IPS-20b (cell line): ENCODE results near the gene PDE6B.

Source experiments
- H3K27ac ChIP-seq: one replicate; pipeline ENCODE4 v1.5.1; 2013; ENCODE audit warnings: low read length
- H3K27me3 ChIP-seq: 2 replicates; pipeline ENCODE4 v1.6.1; 2013; ENCODE audit warnings: mild to moderate bottlenecking, low read length, inconsistent platforms; ENCODE audit not compliant: insufficient read depth
- H3K36me3 ChIP-seq: 2 replicates; pipeline ENCODE4 v1.6.1; 2013; ENCODE audit warnings: low read depth, mild to moderate bottlenecking, inconsistent platforms, low read length, moderate library complexity; ENCODE audit not compliant: insufficient read depth
- H3K4me1 ChIP-seq: 2 replicates; pipeline ENCODE4 v1.6.1; 2013; ENCODE audit warnings: mild to moderate bottlenecking, control low read depth, inconsistent platforms, low read length, moderate library complexity; ENCODE audit not compliant: insufficient read depth
- H3K4me3 ChIP-seq: 2 replicates; pipeline ENCODE4 v1.5.1; 2013; ENCODE audit warnings: mild to moderate bottlenecking, low read length, inconsistent platforms
- H3K9ac ChIP-seq: 2 replicates; pipeline ENCODE4 v1.6.1; 2013; ENCODE audit warnings: low read depth, mild to moderate bottlenecking, inconsistent platforms, low read length, moderate library complexity
- H3K9me3 ChIP-seq: 2 replicates; pipeline ENCODE4 v1.6.1; 2013; ENCODE audit warnings: mild to moderate bottlenecking, low read depth, low read length, inconsistent platforms; ENCODE audit not compliant: insufficient read depth

PDE6B gene

DNA sequence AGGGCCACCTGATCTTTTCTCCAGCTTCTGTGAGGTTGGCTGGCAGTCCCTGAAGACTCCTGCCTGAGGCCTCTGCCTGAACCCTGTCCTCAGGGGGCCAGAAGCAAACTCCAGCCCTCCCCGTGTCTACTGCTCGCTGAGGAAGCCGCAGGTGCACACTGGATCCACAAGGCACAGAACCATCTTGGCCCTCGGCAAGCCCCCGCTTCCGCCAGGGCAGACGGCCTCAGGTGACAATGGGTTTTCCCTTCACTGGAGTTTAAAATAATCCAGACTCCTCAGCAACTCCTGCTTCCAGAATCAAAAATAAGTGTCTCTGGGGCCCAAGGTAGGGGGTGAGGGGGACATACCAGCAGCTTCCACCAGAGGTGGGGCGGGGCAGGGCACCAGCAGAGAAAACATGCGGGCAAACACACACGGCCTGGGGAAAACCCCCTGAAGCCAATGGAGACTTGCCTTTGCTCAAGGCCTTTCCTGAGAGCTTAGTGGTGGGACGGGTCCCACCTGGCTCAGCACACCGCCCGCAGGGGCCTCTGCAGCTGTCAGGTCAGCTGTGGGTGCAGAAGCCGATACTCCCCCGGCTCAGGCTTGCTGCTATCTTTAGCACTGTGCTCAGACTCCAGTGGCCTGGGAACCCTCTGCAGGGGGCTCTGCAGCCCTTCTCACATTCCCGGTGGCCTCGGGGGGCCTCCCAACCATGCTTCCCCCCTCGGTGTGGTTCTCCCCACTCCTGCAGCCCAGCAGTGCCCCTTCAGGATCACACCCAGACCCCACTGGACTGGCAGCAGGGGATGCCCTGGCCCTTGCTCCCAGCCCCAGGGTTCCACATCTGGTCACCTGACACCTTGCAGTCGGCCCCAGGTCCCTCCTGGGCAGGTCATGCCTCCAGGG is 50.9 kb downstream of the PDE6B start:
- H3K4me1 ChIP-seq = peaks cover 5% of the 10 kb centered on the region
- peaks cover 6% of the 10 kb centered on the region; the same call in 1 of the 2 replicates for H3K27me3 ChIP-seq
- H3K4me3 ChIP-seq = no peak overlapping the region
- no peak overlapping the region for H3K9ac ChIP-seq
- peaks cover 20% of the 10 kb centered on the region for H3K36me3 ChIP-seq
- no peak overlapping the region for H3K27ac ChIP-seq
- no peaks in the 10 kb centered on the region for H3K9me3 ChIP-seq

DNA sequence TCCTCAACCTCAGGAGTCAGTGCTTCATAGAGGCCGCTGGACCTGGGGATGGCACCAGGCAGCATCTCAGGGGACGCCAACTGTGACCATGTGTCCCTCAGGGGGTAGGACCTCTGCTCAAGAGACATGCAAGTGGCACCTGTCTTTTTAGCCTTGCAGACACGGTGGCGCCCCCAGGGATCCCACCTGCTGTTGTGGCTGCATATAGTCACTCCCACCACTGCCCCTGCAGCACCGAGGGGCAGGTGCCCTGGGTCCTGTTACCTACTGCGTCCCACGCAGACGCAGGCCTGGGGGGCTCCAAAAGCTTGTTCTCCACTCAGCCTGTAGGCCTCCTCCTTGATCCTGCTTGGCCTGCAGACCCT is 51.5 kb downstream of the PDE6B start:
- Histone ChIP-seq H3K9me3 (no peaks in the 10 kb centered on the region), H3K36me3 (peaks cover 14% of the 10 kb centered on the region), H3K4me3 (no peak overlapping the region), H3K27me3 (peaks cover 6% of the 10 kb centered on the region; the same call in 1 of the 2 replicates), H3K27ac (no peak overlapping the region), H3K4me1 (peaks cover 5% of the 10 kb centered on the region), H3K9ac (no peak overlapping the region)

DNA sequence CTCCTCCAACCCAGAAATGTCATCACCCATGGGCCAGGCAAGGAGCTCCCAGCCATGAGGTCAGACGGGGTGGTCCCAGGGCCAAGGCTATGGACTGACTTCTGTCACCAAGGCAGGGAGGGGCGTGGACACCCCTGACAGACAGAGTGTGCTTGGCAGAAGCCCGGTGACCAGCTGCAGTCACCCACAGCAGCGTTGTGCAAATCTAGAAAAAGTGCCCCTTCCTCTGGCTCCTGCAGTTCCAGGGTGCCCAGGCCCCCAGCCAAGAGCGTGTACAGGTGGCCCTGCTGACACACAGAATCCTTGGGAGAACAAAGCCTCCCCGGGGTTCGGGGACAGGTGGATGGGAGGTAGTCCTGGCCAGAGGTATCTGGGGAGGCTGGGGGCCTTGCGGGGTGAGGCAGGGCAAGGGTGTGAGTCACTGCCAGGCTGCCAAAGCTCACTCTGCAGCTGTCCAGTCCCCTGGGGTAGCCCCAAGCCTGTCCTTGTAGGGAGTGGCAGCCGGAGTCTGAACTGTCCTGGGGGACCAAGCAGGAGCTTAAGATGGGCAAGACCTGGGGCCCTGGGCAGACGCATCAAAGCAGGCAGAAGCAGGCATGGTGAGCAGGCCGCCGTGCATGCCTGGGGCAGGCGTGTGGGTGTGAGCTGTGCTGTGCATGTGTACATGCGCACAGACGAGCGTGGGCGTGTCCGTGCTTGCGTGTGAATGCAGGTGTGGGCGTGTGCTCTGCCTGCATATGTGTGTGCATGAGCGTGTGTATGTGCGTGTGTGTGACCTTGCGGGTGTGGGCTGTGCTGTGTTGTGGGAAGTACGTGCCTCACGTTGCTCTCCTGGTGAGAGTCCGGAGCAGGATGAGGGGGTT is 52.3 kb downstream of the PDE6B start:
- H3K4me3 ChIP-seq = no peak overlapping the region
- H3K27ac ChIP-seq = no peak overlapping the region
- H3K4me1 ChIP-seq = peaks cover 5% of the 10 kb centered on the region
- H3K27me3 ChIP-seq = peaks cover 6% of the 10 kb centered on the region; the same call in 1 of the 2 replicates
- no peaks in the 10 kb centered on the region for H3K9me3 ChIP-seq
- peaks cover 6% of the 10 kb centered on the region for H3K36me3 ChIP-seq
- no peak overlapping the region for H3K9ac ChIP-seq

DNA sequence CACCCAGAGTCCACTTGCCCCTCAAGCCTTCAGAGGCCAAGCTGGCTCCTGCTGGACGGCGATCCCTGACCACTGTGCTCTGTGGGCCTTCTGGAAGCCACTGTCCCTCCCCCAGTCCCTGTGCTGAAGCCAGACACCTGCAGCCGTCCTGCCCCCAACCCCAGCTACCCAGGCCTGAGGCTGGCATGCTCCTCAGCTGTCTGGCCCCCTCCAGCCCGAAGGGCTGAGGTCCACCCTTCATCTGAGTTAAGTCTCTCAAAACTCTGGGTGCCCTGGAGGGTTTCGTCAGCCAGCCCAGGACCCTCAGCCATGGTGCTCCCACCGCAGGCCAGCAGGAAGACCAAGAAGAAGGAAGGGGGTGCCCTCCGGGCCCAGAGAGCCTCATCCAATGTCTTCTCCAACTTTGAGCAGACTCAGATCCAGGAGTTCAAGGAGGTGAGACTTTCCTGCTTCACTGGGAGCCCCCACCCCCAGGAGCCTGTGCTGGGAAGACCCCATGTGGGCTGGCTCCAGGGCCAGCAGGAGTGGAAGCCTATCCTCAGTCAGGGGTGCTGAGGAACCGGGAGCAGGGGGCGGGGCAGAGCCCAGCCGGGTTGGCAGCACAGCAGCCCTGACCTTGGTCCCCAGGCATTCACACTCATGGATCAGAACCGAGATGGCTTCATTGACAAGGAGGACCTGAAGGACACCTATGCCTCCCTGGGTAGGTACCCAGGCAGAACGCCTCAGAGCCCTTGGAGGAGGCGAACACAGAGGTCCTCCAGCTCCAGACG is 53.1 kb downstream of the PDE6B start:
- peaks cover 5% of the 10 kb centered on the region for H3K4me1 ChIP-seq
- H3K27ac ChIP-seq = no peak overlapping the region
- H3K4me3 ChIP-seq = no peak overlapping the region
- no peaks in the 10 kb centered on the region for H3K9me3 ChIP-seq
- no peaks in the 10 kb centered on the region for H3K36me3 ChIP-seq
- no peak overlapping the region for H3K9ac ChIP-seq
- peaks cover 6% of the 10 kb centered on the region; the same call in 1 of the 2 replicates for H3K27me3 ChIP-seq

DNA sequence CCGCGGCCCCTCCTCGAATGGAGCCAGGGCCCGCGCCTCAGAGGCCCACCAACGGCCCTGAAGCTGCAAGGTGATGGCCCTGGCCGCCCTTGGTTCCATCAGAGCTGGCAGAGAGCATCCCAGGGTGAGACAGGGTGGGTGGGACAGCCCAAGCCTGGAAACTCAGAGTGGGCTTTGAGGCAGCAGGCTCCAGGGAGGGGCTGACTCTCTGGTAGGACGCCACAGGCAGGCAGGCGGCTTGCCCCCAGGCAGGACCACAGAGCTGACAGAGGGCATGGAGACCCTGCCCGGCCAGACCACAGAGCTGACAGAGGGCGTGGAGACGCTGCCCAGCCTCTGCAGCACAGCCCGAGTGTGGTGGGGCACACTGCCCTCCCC is 53.7 kb downstream of the PDE6B start:
- Histone ChIP-seq H3K27me3 (peaks cover 6% of the 10 kb centered on the region; the same call in 1 of the 2 replicates), H3K9ac (no peak overlapping the region), H3K4me3 (no peak overlapping the region), H3K9me3 (no peaks in the 10 kb centered on the region), H3K27ac (no peak overlapping the region), H3K4me1 (peaks cover 5% of the 10 kb centered on the region), H3K36me3 (no peaks in the 10 kb centered on the region)

DNA sequence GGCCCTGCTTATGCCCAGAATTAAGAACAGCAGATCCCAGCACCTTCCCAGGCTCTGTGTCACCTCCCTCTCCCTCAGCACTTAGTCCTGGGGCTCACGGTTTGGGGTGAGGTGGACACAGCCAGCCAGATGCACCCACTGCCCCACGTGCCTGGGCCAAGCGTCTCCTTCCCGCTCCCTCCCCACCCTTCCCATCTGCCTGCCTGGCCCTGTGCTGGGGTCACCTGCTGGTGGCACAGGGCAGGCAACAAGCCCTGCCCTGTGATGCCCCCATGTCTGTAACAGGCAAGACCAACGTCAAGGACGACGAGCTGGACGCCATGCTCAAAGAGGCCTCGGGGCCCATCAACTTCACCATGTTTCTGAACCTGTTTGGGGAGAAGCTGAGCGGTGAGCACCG is 54.3 kb downstream of the PDE6B start:
- no peak overlapping the region for H3K27ac ChIP-seq
- no peaks in the 10 kb centered on the region for H3K9me3 ChIP-seq
- no peak overlapping the region for H3K9ac ChIP-seq
- peaks cover 5% of the 10 kb centered on the region for H3K4me1 ChIP-seq
- peaks cover 6% of the 10 kb centered on the region; the same call in 1 of the 2 replicates for H3K27me3 ChIP-seq
- no peaks in the 10 kb centered on the region for H3K36me3 ChIP-seq
- H3K4me3 ChIP-seq = no peak overlapping the region

DNA sequence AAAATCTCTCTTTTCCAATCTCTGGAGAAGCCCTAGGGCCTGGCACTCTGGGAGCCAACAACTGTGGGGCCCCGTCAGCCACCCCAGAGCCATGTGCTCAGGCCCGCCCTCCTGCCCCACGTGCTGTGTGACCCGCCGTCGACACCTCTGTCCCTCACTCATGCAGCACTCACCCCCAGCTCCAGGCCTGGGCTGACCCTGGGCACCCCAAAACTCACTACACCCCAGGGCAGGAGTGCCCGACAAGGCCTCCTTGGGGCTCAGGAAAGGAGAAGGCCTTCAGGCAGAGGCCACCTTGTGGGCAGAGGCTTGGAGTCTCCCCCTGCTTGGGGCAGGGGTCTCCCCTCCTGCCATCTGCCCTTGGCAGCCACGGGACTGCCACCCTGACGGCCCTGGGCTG is 54.7 kb downstream of the PDE6B start:
- no peak overlapping the region for H3K9ac ChIP-seq
- H3K27ac ChIP-seq = no peak overlapping the region
- peaks cover 6% of the 10 kb centered on the region; the same call in 1 of the 2 replicates for H3K27me3 ChIP-seq
- H3K4me3 ChIP-seq = peak overlapping the region; percentile 68; the same call in 1 of the 2 replicates
- H3K36me3 ChIP-seq = no peaks in the 10 kb centered on the region
- H3K9me3 ChIP-seq = no peaks in the 10 kb centered on the region
- peaks cover 5% of the 10 kb centered on the region for H3K4me1 ChIP-seq

DNA sequence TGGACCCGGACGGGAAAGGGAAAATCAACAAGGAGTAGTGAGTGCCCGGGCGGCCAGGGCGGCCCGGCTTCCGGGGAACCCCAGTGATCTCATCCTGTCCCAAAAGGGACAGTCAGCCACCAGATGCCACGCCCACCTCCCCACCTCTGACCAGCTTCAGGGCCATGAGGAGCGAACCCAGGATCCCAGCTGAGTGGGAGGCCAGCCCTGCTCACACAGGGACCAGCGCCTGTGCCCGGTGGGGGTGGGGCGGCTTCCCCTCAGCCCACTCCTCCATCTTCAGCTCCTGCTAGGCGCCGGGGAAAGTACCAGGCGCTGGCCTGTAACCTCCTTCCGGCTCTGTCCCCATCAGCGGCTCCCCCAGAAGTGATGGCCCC is 55.2 kb downstream of the PDE6B start:
- Histone ChIP-seq H3K9me3 (no peaks in the 10 kb centered on the region), H3K27ac (no peak overlapping the region), H3K4me1 (peaks cover 5% of the 10 kb centered on the region), H3K27me3 (peaks cover 6% of the 10 kb centered on the region; the same call in 1 of the 2 replicates), H3K4me3 (peak overlapping the region; percentile 68), H3K36me3 (no peaks in the 10 kb centered on the region), H3K9ac (no peak overlapping the region; the same call in 1 of the 2 replicates)

DNA sequence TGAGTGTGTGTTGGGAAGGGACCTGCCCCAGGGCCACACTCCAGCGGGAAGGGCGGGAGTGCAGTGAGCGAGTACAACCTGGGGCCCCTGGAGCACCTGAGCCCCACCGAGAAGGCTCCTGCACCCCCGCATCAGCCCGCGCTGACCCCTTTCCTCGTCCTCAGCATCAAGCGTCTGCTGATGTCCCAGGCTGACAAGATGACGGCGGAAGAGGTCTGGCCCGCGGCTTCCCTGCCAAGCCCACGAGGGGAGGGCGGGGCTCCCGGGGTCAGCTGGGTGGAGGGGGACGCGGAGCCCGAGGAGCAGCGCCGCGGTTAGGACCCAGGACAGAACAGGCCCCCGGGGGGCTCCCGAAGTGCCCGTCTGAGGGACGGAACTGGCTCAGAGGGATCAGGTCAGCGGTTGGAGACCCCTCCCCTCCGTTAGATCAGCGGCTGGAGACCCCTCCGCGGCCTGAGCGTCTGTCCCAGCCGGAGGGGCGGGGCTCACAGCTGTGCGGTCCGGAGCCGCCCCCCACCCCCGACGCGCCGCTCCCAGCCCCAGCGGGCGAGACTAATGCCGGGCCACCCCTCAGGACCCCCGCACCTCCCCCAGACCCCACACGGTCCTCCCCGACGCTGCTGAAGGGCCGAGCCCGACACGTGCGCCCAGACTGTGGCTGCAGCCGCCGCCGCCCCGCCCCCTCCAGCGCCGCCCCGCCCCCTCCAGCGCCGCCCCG is 55.7 kb downstream of the PDE6B start:
- no peaks in the 10 kb centered on the region for H3K36me3 ChIP-seq
- H3K4me3 ChIP-seq = peak overlapping the region; percentile 68
- no peaks in the 10 kb centered on the region for H3K9me3 ChIP-seq
- no peak overlapping the region; the same call in 1 of the 2 replicates for H3K9ac ChIP-seq
- H3K27me3 ChIP-seq = peaks cover 6% of the 10 kb centered on the region; the same call in 1 of the 2 replicates
- H3K4me1 ChIP-seq = peaks cover 5% of the 10 kb centered on the region
- H3K27ac ChIP-seq = no peak overlapping the region

DNA sequence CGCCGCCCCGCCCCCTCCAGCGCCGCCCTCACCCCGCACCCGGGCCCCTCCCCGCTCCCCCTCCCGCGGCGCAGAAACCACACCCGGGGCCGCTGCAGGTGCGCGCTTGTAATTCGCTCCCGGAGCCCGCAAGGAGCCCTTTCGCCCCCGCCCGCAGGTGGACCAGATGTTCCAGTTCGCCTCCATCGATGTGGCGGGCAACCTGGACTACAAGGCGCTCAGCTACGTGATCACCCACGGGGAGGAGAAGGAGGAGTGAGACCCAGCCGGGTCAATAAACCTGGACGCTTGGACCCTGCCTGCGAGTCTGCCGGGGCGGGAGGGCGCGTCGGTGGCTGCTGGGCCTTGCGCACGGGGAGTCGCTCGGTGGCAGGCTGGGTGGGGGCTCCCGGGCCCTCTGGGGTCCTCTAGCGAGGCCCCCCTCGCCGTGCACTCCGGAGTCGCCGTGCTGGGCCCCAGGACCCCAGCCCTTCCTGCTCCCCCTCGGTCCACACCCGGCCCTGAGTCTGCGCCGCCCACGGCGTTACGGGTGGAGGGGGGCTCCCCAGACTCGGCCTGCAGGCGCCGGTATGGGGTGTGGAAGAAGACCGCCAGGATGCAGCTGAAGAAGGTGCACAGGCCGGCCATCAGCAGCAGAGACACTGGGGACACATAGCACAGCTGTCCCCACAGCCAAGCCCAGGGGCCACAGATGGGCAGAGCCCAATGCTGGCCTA is 56.5 kb downstream of the PDE6B start:
- H3K4me3 ChIP-seq = no peak overlapping the region
- no peaks in the 10 kb centered on the region for H3K9me3 ChIP-seq
- no peak overlapping the region for H3K27ac ChIP-seq
- peaks cover 6% of the 10 kb centered on the region; the same call in 1 of the 2 replicates for H3K27me3 ChIP-seq
- peaks cover 5% of the 10 kb centered on the region for H3K4me1 ChIP-seq
- H3K36me3 ChIP-seq = no peaks in the 10 kb centered on the region
- no peak overlapping the region for H3K9ac ChIP-seq
